Adrenal gland (tissue), 5 donors: ENCODE data around the gene MADD.

ENCODE experiments used
- POLR2A ChIP-seq, 2 donors: fragments of 450-650 bp; IDR thresholded peaks; one replicate each; pipeline ENCODE4 v1.6.1; 2017; ENCODE audit warnings: antibody characterized with exemption in 2 of 2, mild to moderate bottlenecking in 2 of 2, moderate library complexity in 1 of 2
- TF ChIP-seq, protein P1 (sequence below), 6 experiments: fragments of 450-650 bp in 4 of 6; fragments of 200-600 bp in 2 of 6; sonication (generic) in 1 of 6; IDR thresholded peaks; 1 replicate in 5 of 6; 2 replicates in 1 of 6; pipeline versions ENCODE4 v1.5.1 to v1.8.0; 2016 to 2021; ENCODE audit warnings: antibody characterized with exemption in 6 of 6, mild to moderate bottlenecking in 2 of 6, moderate library complexity in 1 of 6
- donor health status: DM: no; HTN: no; CAD: no.

DNA sequence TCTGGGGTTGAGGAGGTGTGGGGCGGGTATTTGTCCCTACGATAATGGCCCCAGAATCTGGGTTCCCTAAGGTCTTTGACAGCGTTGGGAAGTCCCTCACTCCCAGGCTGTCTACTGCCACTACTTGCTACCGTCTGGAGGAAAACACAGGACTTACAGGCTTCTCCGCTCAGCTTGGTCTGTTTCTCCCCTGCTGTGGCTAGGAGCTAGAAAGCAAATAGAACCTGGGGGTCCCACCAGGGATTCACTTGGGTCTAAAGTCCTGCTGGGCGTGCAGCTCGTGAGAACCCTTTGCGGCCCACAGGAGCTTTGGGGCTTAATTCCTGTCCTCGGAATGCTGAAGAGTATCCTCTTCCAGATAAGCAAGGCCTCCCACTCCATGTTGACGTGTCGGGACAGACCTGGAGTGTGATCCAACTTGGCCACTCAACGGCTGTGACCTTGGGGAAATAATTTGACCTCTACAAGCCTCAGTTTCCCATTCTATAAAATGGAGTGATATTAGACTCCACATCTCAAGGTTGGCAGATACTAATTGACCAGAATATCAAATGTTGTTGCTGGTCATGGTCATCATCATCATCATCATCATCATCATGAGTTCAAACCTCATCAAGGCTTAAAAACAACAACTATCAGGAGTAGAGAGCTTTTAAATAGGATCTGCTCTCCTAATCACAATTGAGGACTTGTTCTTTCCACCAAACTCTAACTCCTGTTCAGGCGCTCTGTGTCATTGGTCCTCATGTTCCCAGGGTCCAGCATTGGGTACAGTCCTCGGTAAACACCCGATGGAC is 84.2 kb downstream of the MADD start:
- TF ChIP-seq, protein P1, sequence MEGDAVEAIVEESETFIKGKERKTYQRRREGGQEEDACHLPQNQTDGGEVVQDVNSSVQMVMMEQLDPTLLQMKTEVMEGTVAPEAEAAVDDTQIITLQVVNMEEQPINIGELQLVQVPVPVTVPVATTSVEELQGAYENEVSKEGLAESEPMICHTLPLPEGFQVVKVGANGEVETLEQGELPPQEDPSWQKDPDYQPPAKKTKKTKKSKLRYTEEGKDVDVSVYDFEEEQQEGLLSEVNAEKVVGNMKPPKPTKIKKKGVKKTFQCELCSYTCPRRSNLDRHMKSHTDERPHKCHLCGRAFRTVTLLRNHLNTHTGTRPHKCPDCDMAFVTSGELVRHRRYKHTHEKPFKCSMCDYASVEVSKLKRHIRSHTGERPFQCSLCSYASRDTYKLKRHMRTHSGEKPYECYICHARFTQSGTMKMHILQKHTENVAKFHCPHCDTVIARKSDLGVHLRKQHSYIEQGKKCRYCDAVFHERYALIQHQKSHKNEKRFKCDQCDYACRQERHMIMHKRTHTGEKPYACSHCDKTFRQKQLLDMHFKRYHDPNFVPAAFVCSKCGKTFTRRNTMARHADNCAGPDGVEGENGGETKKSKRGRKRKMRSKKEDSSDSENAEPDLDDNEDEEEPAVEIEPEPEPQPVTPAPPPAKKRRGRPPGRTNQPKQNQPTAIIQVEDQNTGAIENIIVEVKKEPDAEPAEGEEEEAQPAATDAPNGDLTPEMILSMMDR (IDR thresholded peaks at IDR 0.05) = no peak
- no peak for TF ChIP-seq POLR2A (IDR thresholded peaks at IDR 0.05)
